HepG2 (cell line): Measurements from ENCODE around the gene FAIM. TPM values are rescaled to one million over a fixed set of nuclear protein-coding genes. Genes with fewer than 3 reads are reported as not detected.

Experiments used
- AGO1 ChIP-seq: fragments of 200-400 bp; formaldehyde crosslinking; IDR thresholded peaks from 2 replicates; pipeline ENCODE4 v1.6.1; 2017; ENCODE audit warnings: mild to moderate bottlenecking, low read depth, low read length, moderate library complexity; ENCODE audit not compliant: poor library complexity, severe bottlenecking
- AHDC1 ChIP-seq: sonication (generic); formaldehyde crosslinking; IDR thresholded peaks from 2 replicates; pipeline ENCODE4 v1.5.1; 2020; ENCODE audit warnings: mild to moderate bottlenecking, missing genetic modification reagents, borderline replicate concordance
- AKAP8 ChIP-seq: sonication (generic); formaldehyde crosslinking; IDR thresholded peaks from 2 replicates; pipeline ENCODE4 v1.5.1; 2020; ENCODE audit warnings: mild to moderate bottlenecking, missing genetic modification reagents
- BRCA1 ChIP-seq: sonication (generic); formaldehyde crosslinking; IDR thresholded peaks from 2 replicates; pipeline ENCODE4 v1.4.0; 2020; ENCODE audit warnings: missing genetic modification reagents
- EHMT2 ChIP-seq: fragments of 200-600 bp; sonication (generic); IDR thresholded peaks from 2 replicates; pipeline ENCODE4 v1.7.0; 2017; ENCODE audit warnings: antibody characterized with exemption, low read depth, low read length, borderline replicate concordance
- HINFP ChIP-seq: sonication (generic); formaldehyde crosslinking; IDR thresholded peaks from 2 replicates; pipeline ENCODE4 v1.4.0; 2020; ENCODE audit warnings: low read depth, mild to moderate bottlenecking, missing genetic modification reagents
- KLF12 ChIP-seq: sonication (generic); formaldehyde crosslinking; IDR thresholded peaks from 2 replicates; pipeline ENCODE4 v1.4.0; 2020; ENCODE audit warnings: missing genetic modification reagents, borderline replicate concordance
- MAFK ChIP-seq, 2 experiments: IDR thresholded peaks in 1 of 2; conservative IDR thresholded peaks in 1 of 2; 2 replicates each; pipeline ENCODE4 v1.6.1; 2011; ENCODE audit warnings: improper control_type of control experiment in 2 of 2, low read length in 2 of 2
- PAWR ChIP-seq: sonication (generic); formaldehyde crosslinking; IDR thresholded peaks from 2 replicates; pipeline ENCODE4 v1.4.0; 2020; ENCODE audit warnings: missing genetic modification reagents, mild to moderate bottlenecking, borderline replicate concordance
- PAX8 ChIP-seq: sonication (generic); formaldehyde crosslinking; IDR thresholded peaks from 2 replicates; pipeline ENCODE4 v1.8.0; 2022; ENCODE audit warnings: mild to moderate bottlenecking, missing genetic modification reagents, borderline replicate concordance
- PRPF4 ChIP-seq: fragments of 200-400 bp; formaldehyde crosslinking; IDR thresholded peaks from 2 replicates; pipeline ENCODE4 v1.6.1; 2016; ENCODE audit warnings: low read length, low read depth; ENCODE audit not compliant: poor library complexity, severe bottlenecking
- SALL1 ChIP-seq: sonication (generic); formaldehyde crosslinking; IDR thresholded peaks from 2 replicates; pipeline ENCODE4 v1.8.0; 2022; ENCODE audit warnings: mild to moderate bottlenecking, missing genetic modification reagents
- ZBTB44 ChIP-seq: sonication (generic); formaldehyde crosslinking; IDR thresholded peaks from 2 replicates; pipeline ENCODE4 v1.4.0; 2020; ENCODE audit warnings: missing genetic modification reagents
- ZNF503 ChIP-seq: sonication (generic); formaldehyde crosslinking; IDR thresholded peaks from 2 replicates; pipeline ENCODE4 v1.4.0; 2020; ENCODE audit warnings: missing genetic modification reagents
- ZNF530 ChIP-seq: sonication (generic); formaldehyde crosslinking; IDR thresholded peaks from 2 replicates; pipeline ENCODE4 v1.5.0; 2020; ENCODE audit warnings: low read depth, mild to moderate bottlenecking, missing genetic modification reagents
- ZNF550 ChIP-seq: sonication (generic); formaldehyde crosslinking; IDR thresholded peaks from 2 replicates; pipeline ENCODE4 v1.4.0; 2020; ENCODE audit warnings: mild to moderate bottlenecking, missing genetic modification reagents, borderline replicate concordance
- ZNF556 ChIP-seq: sonication (generic); formaldehyde crosslinking; IDR thresholded peaks from 2 replicates; pipeline ENCODE4 v1.4.0; 2020; ENCODE audit warnings: mild to moderate bottlenecking, missing genetic modification reagents, borderline replicate concordance
- polyA plus RNA-seq, 8 experiments: library from polyadenylated mRNA; depleted of rRNA in 3 of 8; stranded (reverse) in 7 of 8; unstranded in 1 of 8; fragments of >200 nt; fragmentation: Illumina TruSeq in 4 of 8; extraction: Trizol in 4 of 8; gene quantifications; 2 replicates each; pipeline versions ENCODE4 v1.2.1 to v1.2.3, GENCODE V29; 2011 to 2016; ENCODE audit warnings: low read depth in 4 of 8, missing spikeins in 1 of 8, mixed read lengths in 1 of 8; ENCODE audit not compliant: insufficient read depth in 1 of 8
- total RNA-seq, 5 experiments: library from RNA; depleted of rRNA; stranded (reverse); fragments of >200 nt; fragmentation: Illumina TruSeq; extraction: Trizol; gene quantifications; 2 replicates each; pipeline ENCODE4 v1.2.3, GENCODE V29; 2016; ENCODE audit warnings: low read depth in 1 of 5

FAIM gene
- total and polyA plus RNA-seq, 2 of the 13 experiments (the other 11 are each of a cell fraction or from before 2014, with no cell fraction given) = 4.3 to 25.8 TPM

GRCh38 chr3:138594150-138594934, 14.2 kb upstream of the FAIM start, which contains the start of gene CEP70 (continued):
- TF ChIP-seq ZNF530 (CRISPR knock-in tag) (no peak), ZBTB44 (CRISPR knock-in tag) (no peak), PRPF4 (no peak), MAFK (conservative IDR thresholded peaks at IDR 0.05 in 1 of 2, IDR thresholded peaks at IDR 0.05 in 1 of 2; ENCODE audit: low read length in 2 of 2) (peak; percentile 1 to 23; a peak in 2 of 4 replicates), HINFP (peak; percentile 77; the same call in 1 of the 2 replicates), SALL1 (CRISPR knock-in tag) (peak; percentile 84; the same call in 1 of the 2 replicates), AHDC1 (CRISPR knock-in tag) (no peak), EHMT2 (no peak), KLF12 (CRISPR knock-in tag) (no peak), AKAP8 (CRISPR knock-in tag) (no peak; the same call in 1 of the 2 replicates), AGO1 (peak; percentile 30), ZNF556 (CRISPR knock-in tag) (no peak; the same call in 1 of the 2 replicates), PAX8 (no peak), BRCA1 (CRISPR knock-in tag) (no peak; the same call in 1 of the 2 replicates), ZNF550 (no peak), PAWR (CRISPR knock-in tag) (no peak), ZNF503 (CRISPR knock-in tag) (peak; percentile 33; the same call in 1 of the 2 replicates)
